ENCODE measurements around the gene ABCA3. TPM values are rescaled to one million over a fixed set of nuclear protein-coding genes. Genes with fewer than 3 reads are reported as not detected.
A peak's percentile ranks its signal among the peaks of the same experiment; 100 is the strongest.

ABCA3 gene
- total RNA-seq, 1 donor from 2014 or later: 8.3 TPM

DNA sequence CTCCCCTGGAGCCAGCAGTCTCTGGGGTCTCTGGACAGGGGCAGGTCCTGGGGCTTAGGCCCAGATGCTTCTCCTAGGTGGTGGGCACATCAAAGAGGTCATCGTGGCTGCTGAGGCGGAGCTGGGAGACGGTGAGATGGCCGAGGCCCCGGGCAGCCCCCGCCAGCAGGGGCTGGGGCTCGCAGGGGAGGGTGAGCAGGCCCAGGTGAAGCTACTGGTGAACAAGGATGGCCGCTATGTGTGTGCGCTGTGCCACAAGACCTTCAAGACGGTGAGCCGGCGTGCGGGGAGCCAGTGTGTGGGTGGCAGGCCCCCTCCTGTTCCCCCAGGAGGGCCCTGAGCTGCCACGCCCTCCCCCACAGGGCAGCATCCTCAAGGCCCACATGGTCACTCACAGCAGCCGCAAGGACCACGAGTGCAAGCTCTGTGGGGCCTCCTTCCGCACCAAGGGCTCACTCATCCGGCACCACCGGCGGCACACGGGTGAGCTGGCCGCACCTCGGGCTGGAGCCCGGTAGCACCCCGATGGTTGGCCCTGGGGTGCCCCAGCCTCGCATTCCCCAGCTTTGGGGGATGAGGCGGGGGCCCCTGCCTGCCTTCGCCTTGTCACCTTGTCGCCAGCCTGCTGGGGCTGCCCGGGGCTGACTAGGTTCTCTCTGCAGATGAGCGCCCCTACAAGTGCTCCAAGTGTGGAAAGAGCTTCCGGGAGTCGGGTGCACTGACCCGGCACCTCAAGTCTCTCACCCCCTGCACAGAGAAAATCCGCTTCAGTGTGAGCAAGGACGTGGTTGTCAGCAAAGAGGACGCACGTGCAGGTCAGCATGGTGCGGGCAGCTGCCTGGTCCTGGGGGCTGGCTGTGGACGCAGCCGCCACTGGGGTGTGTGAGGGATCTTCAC, 108.2 kb downstream of the ABCA3 start:
- Mint-ChIP-seq H3K27ac (no peak overlapping the region), H3K9me3 (no peaks in the 10 kb centered on the region), H3K4me3 (no peak overlapping the region), H3K27me3 (no peaks in the 10 kb centered on the region), H3K4me1 (no peaks in the 10 kb centered on the region), H3K36me3 (ENCODE audit: low read depth) (peaks cover 19% of the 10 kb centered on the region)
- no peak for DNase-seq
- intact Hi-C loops (cut with micrococcal nuclease): no loop called here

DNA sequence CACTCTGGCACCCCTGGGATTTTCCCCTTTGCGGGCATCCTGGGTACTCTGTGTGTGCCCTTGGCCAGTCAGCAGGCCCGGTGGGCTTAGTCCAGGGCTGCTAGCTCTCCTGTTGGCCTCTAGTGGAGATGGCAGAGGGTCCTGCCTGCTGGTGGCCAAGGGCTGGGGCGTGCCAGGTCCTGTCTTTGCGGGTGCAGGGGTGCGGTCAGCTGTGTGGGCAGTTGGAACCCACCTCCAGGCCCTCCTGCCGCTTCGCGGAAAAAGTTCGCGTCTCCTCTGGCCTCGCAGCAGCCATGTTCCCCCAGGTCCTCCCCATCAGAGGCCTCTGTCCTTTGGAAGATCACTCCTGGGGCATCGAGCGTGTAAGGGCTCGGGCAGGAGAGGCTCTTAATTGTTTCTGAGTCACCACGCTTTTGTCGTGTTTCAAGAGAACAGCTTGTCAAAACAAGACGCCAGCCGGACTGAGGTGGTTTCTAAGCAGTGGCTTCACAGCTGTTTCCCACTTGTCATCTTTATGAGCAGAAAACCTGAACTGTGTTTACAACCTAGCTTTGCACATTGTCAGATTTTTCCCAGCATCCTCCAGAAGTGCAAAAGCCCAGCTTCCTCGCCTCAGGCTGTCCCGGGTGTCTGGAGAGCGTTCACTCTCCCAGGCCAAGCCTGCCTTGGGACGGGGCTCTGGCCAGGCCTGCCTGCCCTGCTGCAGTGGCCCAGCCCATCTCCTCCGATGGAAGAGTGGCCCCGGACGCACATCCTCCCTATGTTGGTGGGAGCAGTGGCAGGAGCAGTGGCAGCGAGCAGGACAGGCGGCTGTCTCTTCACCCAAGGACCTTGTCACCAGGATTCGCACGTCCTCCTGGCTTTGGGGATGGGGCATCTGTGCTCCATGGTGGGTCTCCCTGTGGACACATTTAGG, 109.3 kb downstream of the ABCA3 start:
- peaks cover 3% of the 10 kb centered on the region for H3K4me1 Mint-ChIP-seq
- no peak overlapping the region for H3K4me3 Mint-ChIP-seq
- intact Hi-C loops (cut with micrococcal nuclease): no loop called here
- H3K9me3 Mint-ChIP-seq: no peaks in the 10 kb centered on the region
- H3K27me3 Mint-ChIP-seq: no peaks in the 10 kb centered on the region
- DNase-seq: no peak
- no peak overlapping the region for H3K27ac Mint-ChIP-seq
- peaks cover 21% of the 10 kb centered on the region for H3K36me3 Mint-ChIP-seq (ENCODE audit: low read depth)

DNA sequence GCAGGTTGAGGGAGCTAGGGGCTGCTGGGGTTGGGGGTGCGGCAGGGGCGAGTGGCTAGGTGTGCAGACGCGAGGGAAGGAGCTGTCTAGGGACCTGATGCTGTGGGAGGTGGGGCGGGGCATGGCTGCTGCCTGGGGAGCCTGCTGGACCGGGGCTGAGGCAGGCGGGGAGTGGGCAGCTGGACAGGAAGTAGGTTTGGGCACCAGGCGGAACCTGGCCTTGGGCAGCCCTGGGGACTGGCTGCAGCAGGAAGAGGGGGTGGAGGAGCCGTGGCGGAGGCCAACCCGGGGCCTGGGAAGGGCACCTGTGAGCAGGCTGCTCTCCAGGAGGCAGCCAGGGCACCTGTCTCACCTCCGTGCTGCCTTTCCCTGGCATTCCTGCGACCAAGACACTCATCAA, 110.2 kb downstream of the ABCA3 start:
- Mint-ChIP-seq H3K4me3 (no peak overlapping the region), H3K36me3 (ENCODE audit: low read depth) (peaks cover 22% of the 10 kb centered on the region), H3K27ac (no peak overlapping the region), H3K4me1 (peaks cover 7% of the 10 kb centered on the region), H3K9me3 (no peaks in the 10 kb centered on the region), H3K27me3 (no peaks in the 10 kb centered on the region)
- DNase-seq: no peak
- intact Hi-C loops (cut with micrococcal nuclease): no loop called here

DNA sequence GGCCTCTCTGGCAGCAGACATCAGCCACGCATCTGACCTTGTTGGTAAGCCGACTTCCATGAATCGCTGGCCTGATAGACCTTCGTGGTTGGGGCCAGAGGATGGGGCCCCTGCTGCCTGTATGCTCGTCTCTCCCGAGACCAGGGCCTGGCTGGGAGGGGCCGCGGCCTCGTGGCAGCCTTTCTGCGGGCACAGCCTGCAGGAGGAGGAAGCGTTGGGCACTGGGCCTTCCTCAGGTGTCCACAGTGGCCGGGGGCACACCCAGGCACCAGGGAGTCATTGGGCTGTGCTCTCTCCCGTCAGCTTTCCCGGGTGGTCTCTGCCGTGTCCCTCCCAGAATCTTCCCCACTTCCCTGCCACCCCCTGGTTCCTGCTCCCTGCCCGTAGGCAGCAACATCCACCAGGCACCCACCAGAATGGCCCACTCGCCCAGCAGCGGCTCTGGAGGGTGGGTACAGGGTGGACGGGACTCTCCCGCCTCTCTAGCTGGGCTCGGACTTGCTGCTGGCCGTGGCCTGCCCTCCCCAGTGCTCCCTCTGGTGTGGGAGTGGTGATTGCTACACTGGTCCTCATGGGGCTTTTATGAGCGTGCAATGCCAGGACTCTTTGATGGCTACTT, 110.8 kb downstream of the ABCA3 start:
- intact Hi-C loops (cut with micrococcal nuclease): loop anchor here (10.0 kb wide), 1 partner anchor 305 kb away; the partner anchor contains the start of genes CEMP1 and PDPK1
- peaks cover 7% of the 10 kb centered on the region for H3K4me1 Mint-ChIP-seq
- H3K36me3 Mint-ChIP-seq (ENCODE audit: low read depth): peaks cover 19% of the 10 kb centered on the region
- DNase-seq: no peak
- no peaks in the 10 kb centered on the region for H3K27me3 Mint-ChIP-seq
- no peak overlapping the region for H3K27ac Mint-ChIP-seq
- no peak overlapping the region for H3K4me3 Mint-ChIP-seq
- no peaks in the 10 kb centered on the region for H3K9me3 Mint-ChIP-seq

DNA sequence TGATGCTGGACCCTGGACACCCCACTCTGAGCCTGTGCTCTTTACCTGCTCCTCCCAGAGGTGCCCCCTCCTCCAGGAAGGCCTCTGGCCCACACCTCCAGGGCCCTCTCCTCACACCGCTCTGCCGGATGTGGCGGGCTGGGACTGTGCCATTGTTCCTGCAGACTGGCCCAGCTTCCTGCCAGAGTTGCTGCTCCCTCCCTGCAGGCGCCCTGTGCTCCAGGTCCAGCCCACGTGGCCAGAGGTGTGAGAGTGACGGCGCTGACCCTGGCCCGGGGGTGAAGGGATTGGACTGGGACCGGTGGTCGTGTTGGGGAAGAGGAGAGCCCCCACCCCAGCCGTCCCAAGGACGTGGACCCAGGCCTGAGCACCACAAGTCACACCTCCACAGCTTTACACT, 111.4 kb downstream of the ABCA3 start:
- Mint-ChIP-seq H3K27ac (no peak overlapping the region), H3K27me3 (no peaks in the 10 kb centered on the region), H3K4me1 (peaks cover 11% of the 10 kb centered on the region), H3K36me3 (ENCODE audit: low read depth) (peaks cover 19% of the 10 kb centered on the region), H3K4me3 (no peak overlapping the region), H3K9me3 (no peaks in the 10 kb centered on the region)
- no peak for DNase-seq
- intact Hi-C loops (cut with micrococcal nuclease): loop anchor here (10.0 kb wide), 1 partner anchor 306 kb away; the partner anchor contains the start of genes CEMP1 and PDPK1

DNA sequence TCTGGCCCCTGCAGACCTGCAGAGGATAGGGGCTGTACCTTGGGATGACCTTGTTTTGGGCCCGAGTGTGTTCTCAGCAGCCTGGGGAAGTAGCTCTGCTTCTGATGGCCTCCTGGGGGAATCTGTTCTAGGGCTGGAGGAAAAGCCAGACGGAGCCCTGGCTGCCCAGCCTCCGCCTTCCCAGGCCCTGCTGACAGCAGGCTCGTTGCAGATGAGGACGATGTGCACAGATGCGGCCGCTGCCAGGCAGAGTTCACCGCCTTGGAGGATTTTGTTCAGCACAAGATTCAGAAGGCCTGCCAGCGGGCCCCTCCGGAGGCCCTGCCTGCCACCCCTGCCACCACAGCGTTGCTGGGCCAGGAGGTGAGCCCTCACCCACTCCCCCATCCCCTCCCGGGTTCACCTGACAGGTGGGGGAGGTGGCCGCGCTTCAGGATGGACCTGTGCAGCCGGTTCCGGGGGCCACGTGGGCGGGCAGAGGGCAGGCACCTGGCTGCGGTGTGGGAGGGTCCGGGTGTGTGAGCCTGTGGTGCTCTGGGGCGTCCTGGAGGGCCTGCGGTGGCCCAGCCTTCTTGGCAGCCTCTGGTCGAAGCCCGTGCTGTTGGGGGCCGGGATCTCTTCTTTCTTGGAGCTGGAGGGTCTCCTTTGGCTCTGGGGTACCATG, 112.2 kb downstream of the ABCA3 start:
- H3K9me3 Mint-ChIP-seq: no peaks in the 10 kb centered on the region
- no peak for DNase-seq
- peaks cover 15% of the 10 kb centered on the region for H3K36me3 Mint-ChIP-seq (ENCODE audit: low read depth)
- intact Hi-C loops (cut with micrococcal nuclease): loop anchor here (10.0 kb wide), 1 partner anchor 307 kb away; the partner anchor contains the start of genes CEMP1 and PDPK1
- H3K27me3 Mint-ChIP-seq: no peaks in the 10 kb centered on the region
- H3K4me1 Mint-ChIP-seq: peaks cover 11% of the 10 kb centered on the region
- no peak overlapping the region for H3K4me3 Mint-ChIP-seq
- no peak overlapping the region for H3K27ac Mint-ChIP-seq

DNA sequence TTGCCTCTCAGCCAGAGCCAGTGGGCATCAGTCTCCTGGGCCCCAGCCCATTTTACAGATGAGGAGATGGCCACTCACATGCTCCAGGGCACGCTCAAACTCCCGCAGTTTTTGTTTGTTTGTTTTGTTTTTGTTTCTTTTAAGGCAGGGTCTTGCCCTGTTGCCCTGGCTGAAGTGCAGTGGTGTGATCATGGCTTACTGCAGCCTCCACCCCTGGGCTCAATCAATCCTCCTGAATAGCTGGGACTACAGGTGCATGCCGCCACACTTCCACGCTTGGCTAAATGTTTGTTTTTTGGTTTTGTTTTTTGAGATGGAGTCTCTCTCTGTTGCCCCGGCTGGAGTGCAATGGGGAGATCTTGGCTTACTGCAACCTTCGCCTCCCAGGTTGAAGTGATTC, 113.6 kb downstream of the ABCA3 start:
- H3K9me3 Mint-ChIP-seq: no peaks in the 10 kb centered on the region
- H3K4me1 Mint-ChIP-seq: peaks cover 13% of the 10 kb centered on the region
- no peak overlapping the region for H3K4me3 Mint-ChIP-seq
- DNase-seq: no peak
- peak overlapping the region; percentile 48 for H3K27ac Mint-ChIP-seq
- H3K27me3 Mint-ChIP-seq: no peaks in the 10 kb centered on the region
- H3K36me3 Mint-ChIP-seq (ENCODE audit: low read depth): peaks cover 14% of the 10 kb centered on the region
- intact Hi-C loops (cut with micrococcal nuclease): loop anchor here (10.0 kb wide), 1 partner anchor 308 kb away; the partner anchor contains the start of genes CEMP1 and PDPK1

DNA sequence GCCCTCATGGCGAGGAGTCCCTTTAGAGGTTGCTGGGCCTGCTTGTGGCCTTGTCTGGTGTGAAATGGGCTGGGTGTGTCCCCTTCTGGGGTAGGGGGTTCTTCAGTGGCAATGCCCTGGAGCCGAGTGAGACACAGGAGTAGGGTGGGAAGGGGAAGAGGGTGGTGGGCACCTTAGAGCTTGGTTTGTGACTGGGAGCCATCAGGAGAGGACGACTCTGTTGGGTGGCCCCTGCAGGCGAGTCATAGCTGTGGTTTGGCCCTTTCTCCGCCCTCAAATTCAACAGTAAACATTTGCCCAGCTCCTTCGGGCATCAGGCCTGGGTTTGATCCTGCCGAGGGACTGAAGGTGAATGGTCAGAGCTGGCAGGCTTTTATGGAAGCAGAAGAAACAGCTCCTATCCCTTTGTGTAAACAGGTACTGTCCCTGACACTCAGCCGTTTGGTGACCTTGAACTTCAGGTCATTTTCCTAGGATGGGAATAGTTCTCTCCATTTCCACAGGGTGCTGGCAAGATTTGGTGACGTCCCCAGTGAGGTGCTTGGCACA, 114.2 kb downstream of the ABCA3 start:
- H3K4me1 Mint-ChIP-seq: peaks cover 13% of the 10 kb centered on the region
- intact Hi-C loops (cut with micrococcal nuclease): loop anchor here (10.0 kb wide), 1 partner anchor 308 kb away; the partner anchor contains the start of genes CEMP1 and PDPK1
- no peaks in the 10 kb centered on the region for H3K9me3 Mint-ChIP-seq
- no peaks in the 10 kb centered on the region for H3K27me3 Mint-ChIP-seq
- peaks cover 12% of the 10 kb centered on the region for H3K36me3 Mint-ChIP-seq (ENCODE audit: low read depth)
- H3K4me3 Mint-ChIP-seq: peak overlapping the region; percentile 15
- peak overlapping the region; percentile 11 for H3K27ac Mint-ChIP-seq
- DNase-seq: no peak

Other genes starting within 250 kb of the ABCA3 start
- 91.4 and 93.3 TPM in 2 replicates for gene PKD1, start 204.8 kb downstream of the ABCA3 start, total RNA-seq
- 0.83 and 1.0 TPM in 2 replicates for gene RAB26, start 192.1 kb downstream of the ABCA3 start, total RNA-seq
- 68.7 and 80.3 TPM in 2 replicates for gene TRAF7, start 184.9 kb downstream of the ABCA3 start, total RNA-seq
- gene CASKIN1, start 144.1 kb downstream of the ABCA3 start, total RNA-seq: 2.2 and 2.3 TPM in 2 replicates
- 65.2 and 70.3 TPM in 2 replicates for gene MLST8, start 135.3 kb downstream of the ABCA3 start, total RNA-seq
- gene BRICD5, start 129.9 kb downstream of the ABCA3 start, total RNA-seq: 22.2 and 23.1 TPM in 2 replicates
- gene PGP, start 125.9 kb downstream of the ABCA3 start, total RNA-seq: 38.7 and 38.9 TPM in 2 replicates
- 33.4 and 34.7 TPM in 2 replicates for gene E4F1, start 117.1 kb downstream of the ABCA3 start, total RNA-seq
- gene DNASE1L2, start 104.3 kb downstream of the ABCA3 start, total RNA-seq: 1.7 and 2.1 TPM in 2 replicates
- gene ECI1, start 89.1 kb downstream of the ABCA3 start, total RNA-seq: 34.1 and 38.7 TPM in 2 replicates
- 399 and 416 TPM in 2 replicates for gene RNPS1, start 72.6 kb downstream of the ABCA3 start, total RNA-seq
- gene CCNF, start 88.7 kb upstream of the ABCA3 start, total RNA-seq: 44.7 and 45.7 TPM in 2 replicates
- 40.7 and 41.7 TPM in 2 replicates for gene TEDC2, start 119.4 kb upstream of the ABCA3 start, total RNA-seq
- gene NTN3, start 130.6 kb upstream of the ABCA3 start, total RNA-seq: not detected in 2 replicates
- gene TBC1D24, start 134.4 kb upstream of the ABCA3 start, total RNA-seq: 16.6 and 20.9 TPM in 2 replicates
- gene ATP6V0C, start 173.2 kb upstream of the ABCA3 start, total RNA-seq: 105 and 122 TPM in 2 replicates
- 34.1 and 37.5 TPM in 2 replicates for gene AMDHD2, start 179.6 kb upstream of the ABCA3 start, total RNA-seq
- gene CEMP1, start 190.7 kb upstream of the ABCA3 start, total RNA-seq: 0.24 TPM in 1 of 2 replicates, not detected in the other
- 50.7 and 51.9 TPM in 2 replicates for gene PDPK1, start 197.3 kb upstream of the ABCA3 start, total RNA-seq